Stomach (tissue), 9 donors: ENCODE data around the gene OR51B2. TPM values are rescaled to one million over a fixed set of nuclear protein-coding genes. Genes with fewer than 3 reads are reported as not detected.

ENCODE experiments used
- DNase-seq, 2 donors: peaks; one replicate each; pipeline versions ENCODE4 v3.0.0 to v3.0.0-alpha.2; 2013 to 2019
- H3K27ac ChIP-seq, 5 donors: fragments of 200-600 bp in 4 of 5; sonication (generic) in 4 of 5; one replicate each; pipeline ENCODE4 v1.5.1; 2013 to 2019; ENCODE audit warnings: mild to moderate bottlenecking in 1 of 5, moderate library complexity in 1 of 5
- H3K27me3 ChIP-seq, 3 donors: fragments of 200-600 bp; sonication (generic); one replicate each; pipeline ENCODE4 v1.5.1; 2017 to 2019; ENCODE audit warnings: mixed run types in 1 of 3
- H3K36me3 ChIP-seq, 4 donors: fragments of 200-600 bp; sonication (generic); 1 replicate in 3 of 4; 2 replicates in 1 of 4; pipeline ENCODE4 v1.5.1; 2016 to 2019
- H3K4me1 ChIP-seq, 4 donors: fragments of 200-600 bp; sonication (generic); one replicate each; pipeline ENCODE4 v1.5.1; 2016 to 2019
- H3K4me3 ChIP-seq, 4 donors: fragments of 200-600 bp; sonication (generic) in 3 of 4; one replicate each; pipeline ENCODE4 v1.5.1; 2016 to 2019; ENCODE audit warnings: mild to moderate bottlenecking in 1 of 4
- H3K9me3 ChIP-seq, 4 donors: fragments of 200-600 bp; sonication (generic); one replicate each; pipeline ENCODE4 v1.5.1; 2016 to 2019
- CTCF ChIP-seq, 7 experiments: fragments of 450-650 bp in 4 of 7; fragments of 200-600 bp in 3 of 7; sonication (generic) in 3 of 7; IDR thresholded peaks; one replicate each; pipeline ENCODE4 v1.5.1; 2016 to 2019; ENCODE audit warnings: antibody characterized with exemption in 7 of 7, control low read depth in 2 of 7, mild to moderate bottlenecking in 1 of 7
- EP300 ChIP-seq: sonication (generic); formaldehyde crosslinking; IDR thresholded peaks from one replicate; pipeline ENCODE4 v1.6.1; 2017; ENCODE audit warnings: antibody characterized with exemption
- POLR2A ChIP-seq, 4 donors: fragments of 450-650 bp; IDR thresholded peaks; one replicate each; pipeline ENCODE4 v1.6.1; 2016; ENCODE audit warnings: antibody characterized with exemption in 4 of 4, control low read depth in 2 of 4, mild to moderate bottlenecking in 1 of 4, moderate library complexity in 1 of 4
- POLR2AphosphoS5 ChIP-seq, 3 donors: sonication (generic); formaldehyde crosslinking; IDR thresholded peaks; one replicate each; pipeline ENCODE4 v1.6.1; 2016; ENCODE audit warnings: antibody characterized with exemption in 3 of 3
- WGBS, 5 donors: extraction: QIAGEN DNeasy Blood & Tissue Kit in 3 of 5; methylation state at CpG; one replicate each; pipeline versions ENCODE4 v1.1.5 to v1.1.7; 2013 to 2018; 5-methylcytosine and 5-hydroxymethylcytosine counted together
- intact Hi-C: fragments of 100-400 bp; cut with DNase I; formaldehyde crosslinking; loops from one replicate; pipeline ENCODE4 v1.15.1; 2023; ENCODE audit warnings: low total_unique reads
- polyA plus RNA-seq, 3 donors: library from polyadenylated mRNA; stranded (reverse); fragments of 200-250 nt; gene quantifications; one replicate each; pipeline ENCODE4 v1.2.3, GENCODE V29; 2013
- total RNA-seq, 5 donors: library from RNA; depleted of rRNA; stranded (reverse); fragments of >200 nt; gene quantifications; one replicate each; pipeline versions ENCODE4 v1.1.0 to v1.2.3, GENCODE V29; 2014 to 2016
- donor health status: healthy with polysubstance abuse.
- donor health status: Bipolar disorder and iron deficiency.
- donor health status: healthy.

OR51B2 gene
- total and polyA plus RNA-seq, 8 donors: 0.92 TPM; not detected in 7

- no peaks in the 10 kb centered on the region for H3K9me3 ChIP-seq
- H3K27ac ChIP-seq: no peak within 1 kb of the TSS
- WGBS, 5 donors: 41 to 67% (median 53%) methylated on average over 1 of the region's 1 CpG
- TF ChIP-seq POLR2A (IDR thresholded peaks at IDR 0.05): no peak
- no peak for TF ChIP-seq POLR2AphosphoS5 (IDR thresholded peaks at IDR 0.05)
- TF ChIP-seq CTCF (IDR thresholded peaks at IDR 0.05): no peak
- no peak for TF ChIP-seq EP300
- no peaks in the 10 kb centered on the region for H3K4me1 ChIP-seq
- no peak for DNase-seq
- H3K4me3 ChIP-seq: no peak within 1 kb of the TSS
- intact Hi-C loops: no loop called here
- H3K27me3 ChIP-seq: no peaks in the 10 kb centered on the region
- no peaks in the 10 kb centered on the region for H3K36me3 ChIP-seq
Measured at GRCh38 chr11:5351208-5351607, 27.1 kb upstream of the OR51B2 start, which contains the start of gene OR51B6. Gene OR51B6, plus strand, starts transcription at chr11:5351508. Its CDS starts 0 bp downstream, at chr11:5351508.

- Histone ChIP-seq H3K9me3 (no peaks in the 10 kb centered on the region), H3K4me1 (no peaks in the 10 kb centered on the region), H3K27ac (no peak overlapping the region), H3K4me3 (no peak overlapping the region), H3K27me3 (no peaks in the 10 kb centered on the region), H3K36me3 (no peaks in the 10 kb centered on the region)
- 25 to 44% (median 38%) methylated on average over 1 of the region's 1 CpG for WGBS, 5 donors
- TF ChIP-seq EP300 (no peak), POLR2AphosphoS5 (IDR thresholded peaks at IDR 0.05) (no peak), CTCF (IDR thresholded peaks at IDR 0.05) (no peak), POLR2A (IDR thresholded peaks at IDR 0.05) (no peak)
- intact Hi-C loops: no loop called here
- DNase-seq: no peak
Measured at GRCh38 chr11:5349550-5349949, 25.5 kb upstream of the OR51B2 start.

DNA sequence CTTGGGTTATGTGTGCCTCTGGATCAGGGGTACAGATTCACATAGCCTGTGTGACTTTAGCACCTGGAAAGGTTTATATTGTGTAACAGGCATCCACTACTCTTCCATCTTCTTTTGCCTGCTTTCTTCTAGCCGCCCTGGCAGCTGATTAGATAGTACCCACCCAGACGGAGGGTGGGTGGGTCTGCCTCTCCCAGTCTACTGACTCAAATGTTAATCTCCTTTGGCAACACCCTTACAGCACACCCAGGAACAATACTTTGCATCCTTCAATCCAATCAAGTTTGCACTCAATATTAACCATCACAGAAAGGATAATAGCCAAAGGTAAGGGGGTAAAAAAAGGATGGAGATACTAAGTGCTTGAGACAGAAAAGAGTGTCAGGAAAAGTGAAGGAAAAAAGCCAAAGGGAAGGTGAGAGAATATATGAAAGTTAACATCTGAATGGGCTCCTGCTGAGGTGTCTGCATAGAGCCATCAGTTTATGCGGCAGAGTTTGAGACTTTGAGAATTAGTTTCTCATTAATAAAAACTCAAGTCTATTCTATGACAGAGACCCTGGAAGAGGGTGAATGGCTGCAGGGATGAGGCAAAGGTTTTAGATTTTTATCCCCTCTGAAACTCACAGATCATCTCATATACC is 24.6 kb upstream of the OR51B2 start:
- no peaks in the 10 kb centered on the region for H3K27me3 ChIP-seq
- H3K36me3 ChIP-seq: no peaks in the 10 kb centered on the region
- no peak for DNase-seq
- H3K4me3 ChIP-seq: no peak overlapping the region
- intact Hi-C loops: no loop called here
- H3K27ac ChIP-seq: no peak overlapping the region
- 15 to 32% (median 22%) methylated on average over 3 of the region's 3 CpGs for WGBS, 5 donors
- TF ChIP-seq POLR2AphosphoS5 (IDR thresholded peaks at IDR 0.05) (no peak), CTCF (IDR thresholded peaks at IDR 0.05) (no peak), EP300 (no peak), POLR2A (IDR thresholded peaks at IDR 0.05) (no peak)
- no peaks in the 10 kb centered on the region for H3K9me3 ChIP-seq
- no peaks in the 10 kb centered on the region for H3K4me1 ChIP-seq

DNA sequence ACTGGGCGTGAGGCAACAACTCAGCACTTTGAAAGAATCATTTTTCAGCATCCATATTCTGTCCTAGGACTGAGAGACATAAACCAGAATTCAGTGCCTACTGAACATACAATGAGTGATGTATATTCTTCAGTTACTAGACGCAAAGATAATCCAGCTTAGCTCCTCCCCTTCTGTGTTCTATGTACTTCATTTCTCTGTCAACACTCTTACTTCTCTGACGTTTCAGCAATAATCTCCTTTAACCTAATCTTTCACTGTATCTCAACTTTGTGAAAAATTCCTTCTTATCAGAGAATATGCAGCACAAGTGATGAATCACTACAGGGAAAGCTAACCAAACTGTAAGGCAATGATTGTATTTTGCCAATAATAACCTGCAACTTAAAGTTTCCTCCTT is 21.7 kb upstream of the OR51B2 start:
- Histone ChIP-seq H3K4me1 (no peaks in the 10 kb centered on the region), H3K4me3 (no peak overlapping the region), H3K27ac (no peak overlapping the region), H3K36me3 (no peaks in the 10 kb centered on the region), H3K9me3 (no peaks in the 10 kb centered on the region), H3K27me3 (no peaks in the 10 kb centered on the region)
- no peak for DNase-seq
- WGBS, 5 donors: 48 to 58% (median 55%) methylated on average over 3 of the region's 3 CpGs
- intact Hi-C loops: no loop called here
- TF ChIP-seq EP300 (no peak), POLR2A (IDR thresholded peaks at IDR 0.05) (no peak), POLR2AphosphoS5 (IDR thresholded peaks at IDR 0.05) (no peak), CTCF (IDR thresholded peaks at IDR 0.05) (no peak)
